Kidney (tissue), 14 donors: ENCODE measurements around the gene SMG6. TPM values are rescaled to one million over a fixed set of nuclear protein-coding genes. Genes with fewer than 3 reads are reported as not detected.

Source experiments
- DNase-seq, 5 donors: peaks; one replicate each; pipeline ENCODE4 v3.0.0-alpha.2; 2013 to 2020
- FAIRE-seq: peaks from 2 replicates; lab custom pipeline; 2012; peaks lifted over from hg19 to GRCh38; lab: Jason Lieb, UNC
- H3K27ac ChIP-seq, 2 donors: one replicate each; pipeline ENCODE4 v1.7.0; 2013; ENCODE audit warnings: low read depth in 2 of 2, low read length in 2 of 2, inconsistent platforms in 1 of 2
- H3K27me3 ChIP-seq: one replicate; pipeline ENCODE4 v1.7.1; 2013; ENCODE audit warnings: low read length, inconsistent platforms; ENCODE audit not compliant: control insufficient read depth, insufficient read depth
- H3K36me3 ChIP-seq, 3 donors: one replicate each; pipeline versions ENCODE4 v1.7.0 to v1.7.1; 2013; ENCODE audit warnings: low read length in 3 of 3, control low read depth in 1 of 3, inconsistent platforms in 1 of 3; ENCODE audit not compliant: insufficient read depth in 3 of 3, control insufficient read depth in 2 of 3
- H3K4me1 ChIP-seq, 3 donors: one replicate each; pipeline versions ENCODE4 v1.7.0 to v1.7.1; 2013; ENCODE audit warnings: low read length in 3 of 3, inconsistent platforms in 1 of 3, low read depth in 1 of 3; ENCODE audit not compliant: control insufficient read depth in 2 of 3, insufficient read depth in 2 of 3
- H3K4me3 ChIP-seq, 3 donors: one replicate each; pipeline versions ENCODE4 v1.7.0 to v1.8.1; 2013; ENCODE audit warnings: low read length in 3 of 3, control low read depth in 1 of 3, inconsistent platforms in 1 of 3
- H3K9ac ChIP-seq, 3 donors: one replicate each; pipeline versions ENCODE4 v1.7.0 to v1.7.1; 2013; ENCODE audit warnings: low read length in 3 of 3, control low read depth in 1 of 3, inconsistent platforms in 1 of 3
- H3K9me3 ChIP-seq, 3 donors: one replicate each; pipeline versions ENCODE4 v1.7.0 to v1.7.1; 2013; ENCODE audit warnings: low read length in 3 of 3, control low read depth in 1 of 3, inconsistent platforms in 1 of 3; ENCODE audit not compliant: control insufficient read depth in 2 of 3, insufficient read depth in 1 of 3
- intact Hi-C: fragments of 100-400 bp; cut with DNase I; formaldehyde crosslinking; loops from one replicate; pipeline ENCODE4 v1.11.1; 2022
- polyA plus RNA-seq: library from polyadenylated mRNA; stranded (reverse); fragments of 350-450 nt; fragmentation: Illumina TruSeq; extraction: RNeasy Lipid Tissue Mini Kit (QIAGEN cat#74804); gene quantifications from one replicate; pipeline ENCODE4 v1.2.3, GENCODE V29; 2014; ENCODE audit warnings: low read depth, low replicate concordance; ENCODE audit not compliant: insufficient read depth
- total RNA-seq: library from RNA; stranded (reverse); fragmentation: NEBNext Ultra II Directional; extraction: Animal tissue kit (Norgen Biotek cat#: 25700); gene quantifications from one replicate; pipeline ENCODE4 v1.2.1, GENCODE V29; 2021
- TF ChIP-seq, protein P1 (sequence below): IDR thresholded peaks from 3 replicates; pipeline ENCODE4 v1.5.1; 2012; ENCODE audit warnings: mild to moderate bottlenecking, moderate library complexity, borderline replicate concordance; ENCODE audit not compliant: insufficient read depth; ENCODE audit errors: extremely low read depth
- donor health status: control.
- donor health status: control.
- donor health status: control.
- donor health status: control.
- donor health status: control.
- donor health status: DM: yes; HTN: yes; CAD: no.
- donor health status: Normal renal cell carcinoma (clear cell type).

SMG6 gene
- total and polyA plus RNA-seq, 2 donors from 2014 or later: 20.6 to 37.3 TPM

- Histone ChIP-seq H3K4me1 (peaks cover 0 to 11% (median 4%) of the 10 kb centered on the region in 3 donors), H3K36me3 (peaks cover 0 to 2% (median 0%) of the 10 kb centered on the region in 3 donors), H3K9ac (peak overlapping the region in 2 of 3 donors; percentile 15 to 92), H3K27ac (no peak overlapping the region), H3K27me3 (peaks cover 5% of the 10 kb centered on the region), H3K4me3 (peak overlapping the region; percentile 5 to 85 (median 60)), H3K9me3 (no peaks in the 10 kb centered on the region)
- TF ChIP-seq, protein P1, sequence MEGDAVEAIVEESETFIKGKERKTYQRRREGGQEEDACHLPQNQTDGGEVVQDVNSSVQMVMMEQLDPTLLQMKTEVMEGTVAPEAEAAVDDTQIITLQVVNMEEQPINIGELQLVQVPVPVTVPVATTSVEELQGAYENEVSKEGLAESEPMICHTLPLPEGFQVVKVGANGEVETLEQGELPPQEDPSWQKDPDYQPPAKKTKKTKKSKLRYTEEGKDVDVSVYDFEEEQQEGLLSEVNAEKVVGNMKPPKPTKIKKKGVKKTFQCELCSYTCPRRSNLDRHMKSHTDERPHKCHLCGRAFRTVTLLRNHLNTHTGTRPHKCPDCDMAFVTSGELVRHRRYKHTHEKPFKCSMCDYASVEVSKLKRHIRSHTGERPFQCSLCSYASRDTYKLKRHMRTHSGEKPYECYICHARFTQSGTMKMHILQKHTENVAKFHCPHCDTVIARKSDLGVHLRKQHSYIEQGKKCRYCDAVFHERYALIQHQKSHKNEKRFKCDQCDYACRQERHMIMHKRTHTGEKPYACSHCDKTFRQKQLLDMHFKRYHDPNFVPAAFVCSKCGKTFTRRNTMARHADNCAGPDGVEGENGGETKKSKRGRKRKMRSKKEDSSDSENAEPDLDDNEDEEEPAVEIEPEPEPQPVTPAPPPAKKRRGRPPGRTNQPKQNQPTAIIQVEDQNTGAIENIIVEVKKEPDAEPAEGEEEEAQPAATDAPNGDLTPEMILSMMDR: no peak
- DNase-seq (peak in 1 of 5 donors; percentile 18), FAIRE-seq (no peak)
- intact Hi-C loops: no loop called here
Measured at GRCh38 chr17:2048805-2049204, 254.8 kb downstream of the SMG6 start.

DNA sequence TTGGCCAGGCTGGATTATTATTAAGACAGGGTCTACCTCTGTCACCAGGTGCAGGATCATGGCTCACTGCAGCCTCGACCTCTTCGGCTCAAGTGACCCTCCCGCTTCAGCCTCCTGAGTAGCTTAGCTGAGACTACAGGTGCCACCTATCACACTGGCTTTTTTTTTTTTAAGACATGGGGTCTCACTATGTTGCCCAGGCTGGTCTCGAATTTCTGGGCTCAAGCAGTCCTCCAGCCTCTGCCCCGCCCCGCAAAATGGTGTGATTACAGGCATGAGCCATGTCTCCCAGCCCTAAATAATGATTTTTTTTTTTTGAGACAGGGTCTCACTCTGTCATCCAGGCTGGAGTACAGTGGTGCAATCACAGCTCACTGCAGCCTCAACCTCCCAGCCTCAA is 256.0 kb downstream of the SMG6 start:
- Histone ChIP-seq H3K9me3 (no peaks in the 10 kb centered on the region), H3K27ac (no peak overlapping the region), H3K27me3 (no peaks in the 10 kb centered on the region), H3K9ac (no peak overlapping the region), H3K4me1 (peaks cover 0 to 15% (median 10%) of the 10 kb centered on the region in 3 donors), H3K36me3 (peaks cover 0 to 5% (median 5%) of the 10 kb centered on the region in 3 donors), H3K4me3 (no peak overlapping the region)
- intact Hi-C loops: no loop called here
- FAIRE-seq (no peak), DNase-seq (no peak)
- TF ChIP-seq, protein P1: no peak

DNA sequence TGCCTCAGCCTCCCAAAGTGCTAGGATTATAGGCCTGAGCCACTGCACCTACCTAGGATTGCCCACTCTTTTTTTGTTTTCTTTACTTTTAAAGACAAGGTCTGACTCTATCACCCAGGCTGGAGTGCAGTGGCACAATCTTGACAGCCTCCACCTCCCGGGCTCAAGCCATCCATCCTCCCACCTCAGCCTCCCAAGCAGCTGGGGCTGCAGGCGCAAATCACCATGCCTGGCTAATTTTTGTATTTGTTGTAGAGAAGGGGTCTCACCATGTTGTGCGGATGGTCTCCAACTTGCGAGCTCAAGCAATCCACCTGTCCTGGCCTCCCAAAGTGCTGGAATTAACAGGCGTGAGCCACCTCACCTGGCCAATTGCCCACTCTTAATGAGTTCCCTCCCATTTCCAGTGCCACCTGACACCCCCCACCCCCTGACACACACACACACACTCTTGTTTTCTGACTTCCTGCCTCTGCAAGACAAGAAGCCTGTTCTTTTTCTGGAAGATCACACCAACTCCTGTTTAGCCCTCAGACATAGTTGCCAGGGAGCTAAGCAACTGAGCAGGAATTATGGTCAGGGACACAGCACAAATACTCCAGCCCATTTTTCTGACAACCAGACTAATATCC is 259.2 kb downstream of the SMG6 start:
- no peaks in the 10 kb centered on the region for H3K9me3 ChIP-seq
- TF ChIP-seq, protein P1: no peak
- H3K9ac ChIP-seq: no peak overlapping the region
- H3K27me3 ChIP-seq: no peaks in the 10 kb centered on the region
- no peak overlapping the region for H3K4me3 ChIP-seq
- FAIRE-seq (no peak), DNase-seq (no peak)
- no peak overlapping the region for H3K27ac ChIP-seq
- peaks cover 0 to 11% (median 5%) of the 10 kb centered on the region in 3 donors for H3K36me3 ChIP-seq
- H3K4me1 ChIP-seq: peaks cover 0 to 23% (median 20%) of the 10 kb centered on the region in 3 donors
- intact Hi-C loops: loop anchor here (5.0 kb wide), 1 partner anchor 137 kb away; no protein-coding TSS in a partner anchor
